ENCODE data around the gene MYL4.

GRCh38 chr17:47244697-47245096 lies 35.5 kb downstream of the MYL4 start:
- TF ChIP-seq TAF1 (IDR thresholded peaks at IDR 0.05; ENCODE audit: low read depth, low read length) (no peak), POLR2A (IDR thresholded peaks at IDR 0.05; ENCODE audit: low read depth, low read length) (no peak), POU2F2 (IDR thresholded peaks at IDR 0.05; ENCODE audit: low read depth, low read length) (no peak), POLR2AphosphoS5 (IDR thresholded peaks at IDR 0.05; ENCODE audit: low read depth, low read length) (no peak), SPI1 (IDR thresholded peaks at IDR 0.05; ENCODE audit: low read depth, low read length) (no peak)
